AG09319 (cell line): ENCODE data around the gene ADGRG1.

ENCODE experiments used
- DNase-seq: peaks from one replicate; pipeline ENCODE4 v3.0.0-alpha.2; 2010; ENCODE audit warnings: low read depth; ENCODE audit errors: extremely low read depth
- TF ChIP-seq, protein P1 (sequence below): IDR thresholded peaks from 2 replicates; pipeline ENCODE4 v1.5.1; 2011; ENCODE audit warnings: low read depth, mild to moderate bottlenecking, inconsistent platforms, low read length, moderate library complexity

ADGRG1 gene

DNA sequence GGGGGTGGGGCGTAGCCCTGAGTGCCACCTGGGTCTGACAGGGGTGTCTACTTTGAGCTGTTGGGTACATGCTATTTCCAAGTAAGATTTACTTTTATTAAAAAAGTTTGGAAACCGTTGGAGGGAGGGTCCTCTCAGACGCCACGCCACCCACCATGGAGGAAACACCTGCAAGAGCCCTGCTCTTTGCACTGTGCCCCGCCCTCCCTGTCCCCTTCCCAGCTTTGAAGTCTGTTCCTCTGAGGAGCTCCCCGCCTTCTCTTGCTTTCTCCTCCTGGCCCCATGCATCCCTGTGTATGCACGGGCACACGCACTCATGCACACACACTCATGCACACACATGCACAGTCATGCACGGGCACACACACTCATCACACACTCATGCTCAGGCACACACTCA, 15.5 kb downstream of the ADGRG1 start:
- no peak for DNase-seq
- TF ChIP-seq, protein P1, sequence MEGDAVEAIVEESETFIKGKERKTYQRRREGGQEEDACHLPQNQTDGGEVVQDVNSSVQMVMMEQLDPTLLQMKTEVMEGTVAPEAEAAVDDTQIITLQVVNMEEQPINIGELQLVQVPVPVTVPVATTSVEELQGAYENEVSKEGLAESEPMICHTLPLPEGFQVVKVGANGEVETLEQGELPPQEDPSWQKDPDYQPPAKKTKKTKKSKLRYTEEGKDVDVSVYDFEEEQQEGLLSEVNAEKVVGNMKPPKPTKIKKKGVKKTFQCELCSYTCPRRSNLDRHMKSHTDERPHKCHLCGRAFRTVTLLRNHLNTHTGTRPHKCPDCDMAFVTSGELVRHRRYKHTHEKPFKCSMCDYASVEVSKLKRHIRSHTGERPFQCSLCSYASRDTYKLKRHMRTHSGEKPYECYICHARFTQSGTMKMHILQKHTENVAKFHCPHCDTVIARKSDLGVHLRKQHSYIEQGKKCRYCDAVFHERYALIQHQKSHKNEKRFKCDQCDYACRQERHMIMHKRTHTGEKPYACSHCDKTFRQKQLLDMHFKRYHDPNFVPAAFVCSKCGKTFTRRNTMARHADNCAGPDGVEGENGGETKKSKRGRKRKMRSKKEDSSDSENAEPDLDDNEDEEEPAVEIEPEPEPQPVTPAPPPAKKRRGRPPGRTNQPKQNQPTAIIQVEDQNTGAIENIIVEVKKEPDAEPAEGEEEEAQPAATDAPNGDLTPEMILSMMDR: no peak

DNA sequence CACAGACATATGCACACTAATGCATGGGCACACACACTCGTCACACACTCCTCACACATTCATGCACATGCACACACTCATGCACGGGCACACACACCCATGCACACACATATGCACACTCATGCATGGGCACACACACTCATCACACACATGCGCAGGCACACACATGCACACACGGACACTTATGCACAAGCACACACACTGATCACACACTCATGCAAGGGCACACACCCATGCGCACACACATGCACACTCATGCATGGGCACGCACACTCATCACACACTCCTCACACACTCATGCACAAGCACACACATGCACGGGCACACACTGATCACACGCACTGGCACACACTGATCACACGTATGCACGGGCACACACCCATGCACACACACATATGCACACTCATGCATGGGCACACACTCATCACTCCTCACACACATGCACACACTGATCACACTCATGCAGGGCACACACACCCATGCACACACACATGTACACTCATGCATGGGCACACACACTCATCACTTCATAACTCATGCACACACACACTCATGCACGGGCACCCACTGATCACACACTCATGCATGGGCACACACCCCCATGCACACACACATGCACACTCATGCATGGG, 16.1 kb downstream of the ADGRG1 start:
- no peak for DNase-seq
- TF ChIP-seq, protein P1: no peak

DNA sequence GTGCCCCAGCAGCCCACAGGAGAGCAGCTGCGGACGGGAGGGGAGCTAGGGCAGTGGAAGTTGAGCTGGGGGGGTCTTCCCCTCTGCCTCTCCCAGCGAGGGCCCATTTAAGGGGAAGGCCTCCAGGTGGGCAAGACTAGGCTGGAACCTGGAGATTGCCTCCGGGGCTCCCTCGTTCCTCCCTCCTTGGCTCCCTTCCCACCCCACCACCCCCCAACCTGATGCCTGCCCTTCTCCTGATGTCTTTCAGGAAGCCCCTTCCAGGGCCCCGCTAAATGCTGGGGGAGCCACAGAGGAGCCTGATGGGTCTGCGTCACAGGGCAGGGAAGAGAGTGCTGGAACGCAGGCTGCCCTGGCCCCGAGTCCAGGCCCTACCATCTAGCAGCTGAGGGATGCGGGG, 16.7 kb downstream of the ADGRG1 start:
- no peak for DNase-seq
- TF ChIP-seq, protein P1: no peak

DNA sequence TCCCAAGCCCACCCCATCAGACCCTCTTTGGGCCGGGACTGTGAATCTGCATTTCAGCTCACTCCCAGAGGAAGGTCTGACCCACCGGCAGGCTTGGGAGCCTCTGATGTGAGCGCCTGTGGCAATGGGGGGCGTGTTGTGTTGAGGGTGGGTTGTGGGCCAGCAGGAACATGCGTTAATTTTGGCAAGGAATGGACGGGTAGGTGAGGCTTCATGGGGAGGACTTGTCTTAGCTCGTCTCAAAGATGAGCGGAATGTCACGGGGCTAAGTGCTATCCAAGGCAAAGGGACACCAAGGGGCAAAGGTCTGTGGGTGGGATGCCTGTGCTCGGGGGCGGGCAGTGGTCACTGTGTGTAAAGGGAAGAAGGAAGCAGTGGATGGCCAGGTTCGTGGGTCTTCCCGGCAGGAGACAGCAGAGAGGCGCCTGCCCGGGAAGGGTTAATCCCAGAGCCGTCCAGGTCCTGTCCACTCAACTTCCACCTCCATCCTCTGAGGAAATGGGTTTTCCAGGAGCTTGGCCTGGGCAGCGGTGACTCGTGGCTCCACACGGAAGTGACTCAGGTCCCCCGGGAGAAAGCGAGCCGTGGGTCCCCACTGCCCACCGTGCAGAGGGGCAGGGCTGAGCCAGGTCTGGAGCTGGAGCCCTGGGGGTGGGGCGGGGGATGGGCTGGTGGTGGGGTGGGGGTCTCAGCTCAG, 17.4 kb downstream of the ADGRG1 start:
- no peak for DNase-seq
- TF ChIP-seq, protein P1: no peak

DNA sequence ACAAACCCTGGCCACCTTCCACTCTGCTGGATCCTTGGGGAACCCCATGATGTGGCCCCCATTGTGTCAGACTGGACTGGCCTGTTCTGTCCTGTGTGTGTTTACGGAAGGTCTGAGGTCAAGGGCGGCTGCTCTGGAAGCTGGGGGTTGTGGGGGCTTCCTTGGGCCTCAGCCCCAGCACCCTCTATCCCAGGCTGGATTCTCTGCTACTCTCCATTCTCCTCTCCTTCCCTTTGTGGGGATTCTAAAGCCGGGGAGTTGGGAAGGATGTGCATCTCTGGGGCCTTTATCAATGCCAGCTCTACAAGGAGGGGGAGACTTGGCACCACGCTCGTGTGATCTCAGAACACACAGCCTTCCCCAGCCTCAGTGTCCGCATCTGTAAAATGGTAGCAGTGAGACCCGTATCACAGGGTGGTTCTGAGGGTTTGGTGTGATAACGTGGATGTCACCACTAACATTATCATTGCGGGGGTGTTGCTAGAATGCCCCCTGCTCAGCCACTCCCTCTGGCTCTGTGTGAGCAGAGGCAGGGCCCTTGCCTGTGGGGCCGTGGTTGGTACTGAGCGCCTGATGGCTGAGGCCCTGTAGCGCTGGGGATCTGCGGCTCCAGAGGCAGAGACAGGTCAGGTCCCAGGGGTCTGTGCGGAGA, 18.1 kb downstream of the ADGRG1 start:
- TF ChIP-seq, protein P1: no peak
- DNase-seq: no peak

DNA sequence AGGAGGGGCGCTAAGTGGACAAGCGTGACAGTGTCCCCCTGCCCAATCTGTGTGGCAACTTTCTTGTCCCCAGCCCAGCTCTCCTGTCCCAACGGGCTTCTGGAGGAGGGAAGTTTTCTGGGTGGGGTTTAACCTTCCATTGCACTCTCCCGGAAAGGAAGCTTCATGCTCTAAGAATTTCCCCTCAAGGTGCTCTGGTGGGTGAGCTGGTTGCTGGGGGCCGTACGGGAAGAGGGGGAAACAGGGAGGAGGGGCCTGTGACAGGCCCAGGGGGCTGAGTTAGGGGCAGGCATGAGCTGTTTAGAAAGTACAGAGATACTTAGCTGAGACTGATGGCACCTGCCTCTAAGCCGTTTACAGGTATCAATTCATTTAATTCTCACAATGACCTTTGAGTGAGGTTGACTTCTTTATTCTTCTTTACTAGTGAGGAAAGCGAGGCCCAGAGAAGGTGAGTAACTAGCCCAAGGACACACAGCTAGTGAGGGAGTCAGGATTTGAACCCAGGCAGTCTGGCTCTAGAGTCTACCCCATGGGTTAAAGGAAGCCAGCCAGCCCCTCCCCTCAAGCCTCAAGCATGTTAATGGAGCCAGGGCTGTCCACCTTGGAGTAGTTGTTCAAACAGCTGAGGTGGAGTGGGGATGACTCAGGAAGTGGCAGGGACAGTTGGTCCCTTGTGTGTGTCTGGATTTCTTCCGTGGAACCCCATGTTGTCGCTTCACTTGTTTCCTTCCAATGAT, 18.9 kb downstream of the ADGRG1 start:
- TF ChIP-seq, protein P1: no peak
- no peak for DNase-seq
